Caco-2 (cell line): ENCODE results near the gene SWAP70. TPM values are rescaled to one million over a fixed set of nuclear protein-coding genes. Genes with fewer than 3 reads are reported as not detected.

ENCODE experiments used
- BruUV-seq: library from RNA; stranded (reverse); fragments of 400-500 nt; replicated peaks from 2 replicates; lab custom pipeline; 2021; lab: Mats Ljungman, UMichigan
- CTCF ChIA-PET: fragments of 300-600 bp; sonication (Branson Sonifier 250); formaldehyde crosslinking; loops from one replicate; lab custom pipeline; 2022; ENCODE audit warnings: antibody characterized with exemption; lab: Charles Lee
- POLR2A ChIA-PET: fragments of 300-600 bp; sonication (Branson Sonifier 250); formaldehyde crosslinking; loops from one replicate; lab custom pipeline; 2022; ENCODE audit warnings: antibody characterized with exemption; lab: Charles Lee
- DNase-seq, 2 experiments: peaks; one replicate each; pipeline versions ENCODE4 v3.0.0 to v3.0.0-alpha.2; 2020 to 2022
- H3K27me3 ChIP-seq: replicated peaks from 2 replicates; pipeline ENCODE4 v1.6.0; 2011; ENCODE audit warnings: low read length; ENCODE audit not compliant: control insufficient read depth, insufficient read depth
- H3K36me3 ChIP-seq: 2 replicates; pipeline ENCODE4 v1.5.1; 2011; ENCODE audit warnings: low read length; ENCODE audit not compliant: control insufficient read depth, insufficient read depth
- H3K4me1 ChIP-seq: fragments of 250-450 bp; sonication (Bioruptor Pico); 2 replicates; pipeline ENCODE4 v1.5.1; 2020; ENCODE audit warnings: mild to moderate bottlenecking
- H3K4me3 ChIP-seq: 2 replicates; pipeline ENCODE4 v1.5.1; 2011; ENCODE audit warnings: low read depth, mild to moderate bottlenecking, control low read depth, low read length
- H3K9me3 ChIP-seq: fragments of 250-450 bp; sonication (Bioruptor Pico); 2 replicates; pipeline ENCODE4 v1.5.1; 2020; ENCODE audit warnings: mild to moderate bottlenecking, moderate library complexity
- H3K27ac Mint-ChIP-seq: one replicate; pipeline ENCODE4 v1.8.0; 2022; ENCODE audit warnings: mixed read lengths; ENCODE audit not compliant: unreplicated experiment
- H3K27me3 Mint-ChIP-seq: one replicate; pipeline ENCODE4 v1.8.0; 2022; ENCODE audit warnings: mixed read lengths; ENCODE audit not compliant: insufficient read depth, unreplicated experiment
- H3K36me3 Mint-ChIP-seq: one replicate; pipeline ENCODE4 v1.8.0; 2022; ENCODE audit warnings: mild to moderate bottlenecking, mixed read lengths; ENCODE audit not compliant: insufficient read depth, unreplicated experiment
- H3K4me1 Mint-ChIP-seq: one replicate; pipeline ENCODE4 v1.8.0; 2022; ENCODE audit warnings: low read depth, mixed read lengths; ENCODE audit not compliant: unreplicated experiment
- H3K4me3 Mint-ChIP-seq: one replicate; pipeline ENCODE4 v1.8.0; 2022; ENCODE audit warnings: mild to moderate bottlenecking, moderate library complexity, mixed read lengths; ENCODE audit not compliant: unreplicated experiment
- H3K9me3 Mint-ChIP-seq: one replicate; pipeline ENCODE4 v1.8.0; 2022; ENCODE audit warnings: mixed read lengths; ENCODE audit not compliant: unreplicated experiment
- intact Hi-C: fragments of 100-400 bp; cut with micrococcal nuclease; formaldehyde crosslinking; loops from one replicate; pipeline ENCODE4 v1.10.0; 2022; ENCODE audit not compliant: unreplicated experiment
- total RNA-seq: library from RNA; stranded (reverse); gene quantifications from 2 replicates; pipeline ENCODE4 v1.2.3, GENCODE V29; 2022
- TF ChIP-seq, protein P1 (sequence below), 2 experiments: fragments of 200-600 bp in 1 of 2; IDR thresholded peaks; 1 replicate in 1 of 2; 2 replicates in 1 of 2; pipeline versions ENCODE4 v1.5.1 to v1.8.0; 2011 to 2022; ENCODE audit warnings: antibody characterized with exemption in 1 of 2, control low read depth in 1 of 2, inconsistent platforms in 1 of 2, low read depth in 1 of 2, low read length in 1 of 2, mild to moderate bottlenecking in 1 of 2, moderate library complexity in 1 of 2; ENCODE audit not compliant: insufficient read depth in 1 of 2, severe bottlenecking in 1 of 2, unreplicated experiment in 1 of 2

SWAP70 gene
- total RNA-seq, 1 experiment from 2014 or later, result 42.4 TPM

DNA sequence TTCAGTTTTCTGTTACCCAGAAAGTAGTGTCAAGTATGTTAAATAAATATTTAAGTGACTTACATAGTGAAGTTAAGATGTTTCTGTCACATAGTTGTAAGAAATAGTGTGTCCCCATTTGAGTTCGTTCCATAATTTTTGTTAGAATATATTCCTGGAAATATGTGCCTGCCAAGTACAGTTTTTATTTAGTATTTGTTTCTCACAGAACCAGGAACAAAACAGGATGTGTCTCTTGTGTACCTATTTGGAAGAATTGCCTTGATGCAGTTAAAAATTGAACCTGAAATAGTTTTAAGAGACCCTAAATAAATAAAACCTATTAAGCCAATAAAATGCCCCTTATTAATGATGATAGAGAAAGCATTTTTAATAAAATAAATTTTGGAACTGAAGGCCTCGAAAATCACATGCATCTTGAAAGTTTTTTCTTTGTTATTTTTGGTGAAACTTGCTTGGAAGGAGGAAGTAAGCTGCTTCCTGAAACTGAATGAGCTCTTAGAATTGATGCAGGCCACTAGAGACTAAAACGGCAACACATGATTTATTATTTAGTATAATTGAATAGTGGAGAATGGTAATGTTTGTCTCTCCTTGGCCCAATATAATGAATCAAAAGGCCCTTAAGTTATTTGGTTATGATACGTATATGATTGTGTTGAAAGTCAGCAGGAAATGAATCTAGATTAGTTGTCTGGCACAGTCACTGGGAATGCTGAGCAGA lies 55.9 kb downstream of the SWAP70 start:
- Histone ChIP-seq H3K4me1 (no peaks in the 10 kb centered on the region), H3K4me3 (no peak overlapping the region), H3K36me3 (peaks cover 1% of the 10 kb centered on the region; the same call in 1 of the 2 replicates), H3K9me3 (no peaks in the 10 kb centered on the region), H3K27me3 (no peaks in the 10 kb centered on the region)
- TF ChIP-seq, protein P1, sequence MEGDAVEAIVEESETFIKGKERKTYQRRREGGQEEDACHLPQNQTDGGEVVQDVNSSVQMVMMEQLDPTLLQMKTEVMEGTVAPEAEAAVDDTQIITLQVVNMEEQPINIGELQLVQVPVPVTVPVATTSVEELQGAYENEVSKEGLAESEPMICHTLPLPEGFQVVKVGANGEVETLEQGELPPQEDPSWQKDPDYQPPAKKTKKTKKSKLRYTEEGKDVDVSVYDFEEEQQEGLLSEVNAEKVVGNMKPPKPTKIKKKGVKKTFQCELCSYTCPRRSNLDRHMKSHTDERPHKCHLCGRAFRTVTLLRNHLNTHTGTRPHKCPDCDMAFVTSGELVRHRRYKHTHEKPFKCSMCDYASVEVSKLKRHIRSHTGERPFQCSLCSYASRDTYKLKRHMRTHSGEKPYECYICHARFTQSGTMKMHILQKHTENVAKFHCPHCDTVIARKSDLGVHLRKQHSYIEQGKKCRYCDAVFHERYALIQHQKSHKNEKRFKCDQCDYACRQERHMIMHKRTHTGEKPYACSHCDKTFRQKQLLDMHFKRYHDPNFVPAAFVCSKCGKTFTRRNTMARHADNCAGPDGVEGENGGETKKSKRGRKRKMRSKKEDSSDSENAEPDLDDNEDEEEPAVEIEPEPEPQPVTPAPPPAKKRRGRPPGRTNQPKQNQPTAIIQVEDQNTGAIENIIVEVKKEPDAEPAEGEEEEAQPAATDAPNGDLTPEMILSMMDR (IDR thresholded peaks at IDR 0.05; ENCODE audit: insufficient read depth in 1 of 2, low read depth in 1 of 2, low read length in 1 of 2, severe bottlenecking in 1 of 2, unreplicated experiment in 1 of 2), result no peak
- H3K27ac Mint-ChIP-seq, result no peak overlapping the region
- ChIA-PET POLR2A (no interaction called here), CTCF (interaction anchor here (0.6 kb wide), 1 partner anchor 68 kb away, joined by 3 read pairs; no protein-coding TSS in a partner anchor)
- no peaks in the 10 kb centered on the region for H3K9me3 Mint-ChIP-seq
- BruUV-seq, result no TSS peak
- H3K4me3 Mint-ChIP-seq, result no peak overlapping the region
- DNase-seq, result no peak
- peaks cover 20% of the 10 kb centered on the region for H3K36me3 Mint-ChIP-seq
- peaks cover 6% of the 10 kb centered on the region for H3K4me1 Mint-ChIP-seq
- intact Hi-C loops, result no loop called here
- H3K27me3 Mint-ChIP-seq, result no peaks in the 10 kb centered on the region

DNA sequence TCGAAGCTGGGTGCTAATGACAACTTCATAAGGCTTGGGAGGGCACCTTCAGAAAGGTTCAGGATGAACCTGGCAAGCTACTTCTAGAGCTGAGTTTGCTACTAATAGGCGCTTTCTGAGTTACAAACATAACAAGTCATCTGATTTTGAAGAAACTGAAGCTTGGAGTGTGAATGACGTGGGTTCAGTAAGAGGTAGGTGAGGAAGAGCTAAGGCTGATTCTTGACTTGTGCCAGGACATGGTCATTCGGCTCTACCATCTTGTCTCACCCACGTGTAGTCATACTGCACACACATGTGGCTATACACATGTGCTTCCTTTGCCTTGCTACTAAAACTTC lies 56.4 kb downstream of the SWAP70 start:
- H3K27me3 ChIP-seq, result no peaks in the 10 kb centered on the region
- ChIA-PET POLR2A (no interaction called here), CTCF (no interaction called here)
- no peaks in the 10 kb centered on the region for H3K4me1 ChIP-seq
- intact Hi-C loops, result no loop called here
- Mint-ChIP-seq H3K27ac (no peak overlapping the region), H3K27me3 (no peaks in the 10 kb centered on the region), H3K4me3 (no peak overlapping the region), H3K9me3 (no peaks in the 10 kb centered on the region), H3K4me1 (peaks cover 6% of the 10 kb centered on the region), H3K36me3 (peaks cover 18% of the 10 kb centered on the region)
- TF ChIP-seq, protein P1 (IDR thresholded peaks at IDR 0.05; ENCODE audit: insufficient read depth in 1 of 2, low read depth in 1 of 2, low read length in 1 of 2, severe bottlenecking in 1 of 2, unreplicated experiment in 1 of 2), result no peak
- H3K36me3 ChIP-seq, result peaks cover 1% of the 10 kb centered on the region; the same call in 1 of the 2 replicates
- BruUV-seq, result no TSS peak
- no peak for DNase-seq
- H3K9me3 ChIP-seq, result no peaks in the 10 kb centered on the region
- no peak overlapping the region for H3K4me3 ChIP-seq

DNA sequence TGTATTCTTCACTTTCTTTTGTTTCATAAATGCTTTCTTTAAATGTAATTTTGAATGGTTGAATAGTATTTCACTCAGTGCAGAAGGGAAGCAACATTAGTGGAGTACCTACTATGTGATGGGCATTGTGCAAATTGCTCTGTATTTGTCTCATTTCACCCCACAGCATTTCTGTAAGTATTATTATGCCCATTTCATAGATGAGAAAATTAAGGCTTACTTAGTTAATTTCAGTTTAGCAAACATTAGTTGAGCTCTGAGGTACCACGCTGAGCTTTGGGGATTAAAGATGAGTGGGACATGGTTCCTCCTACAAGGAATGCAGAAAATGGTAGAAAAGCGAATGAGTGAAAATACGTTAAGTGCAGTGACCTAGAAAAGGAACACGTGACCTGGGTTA lies 58.1 kb downstream of the SWAP70 start:
- DNase-seq, result no peak
- Mint-ChIP-seq H3K9me3 (no peaks in the 10 kb centered on the region), H3K27me3 (no peaks in the 10 kb centered on the region), H3K36me3 (peaks cover 12% of the 10 kb centered on the region), H3K4me3 (no peak overlapping the region), H3K27ac (no peak overlapping the region), H3K4me1 (no peaks in the 10 kb centered on the region)
- Histone ChIP-seq H3K4me3 (no peak overlapping the region), H3K4me1 (no peaks in the 10 kb centered on the region; the same call in 1 of the 2 replicates), H3K9me3 (no peaks in the 10 kb centered on the region), H3K36me3 (peaks cover 1% of the 10 kb centered on the region; the same call in 1 of the 2 replicates), H3K27me3 (no peaks in the 10 kb centered on the region)
- ChIA-PET CTCF (no interaction called here), POLR2A (no interaction called here)
- no TSS peak for BruUV-seq
- TF ChIP-seq, protein P1 (IDR thresholded peaks at IDR 0.05; ENCODE audit: insufficient read depth in 1 of 2, low read depth in 1 of 2, low read length in 1 of 2, severe bottlenecking in 1 of 2, unreplicated experiment in 1 of 2), result no peak
- intact Hi-C loops, result no loop called here
